ENCODE results near the gene TNFRSF1A. TPM values are rescaled to one million over a fixed set of nuclear protein-coding genes. Genes with fewer than 3 reads are reported as not detected.
A peak's percentile ranks its signal among the peaks of the same experiment; 100 is the strongest.

Gene TNFRSF1A
- total and polyA plus RNA-seq, 7 donors: 38.8 to 224 (median 117) TPM

GRCh38 chr12:6332459-6332858 is 9.4 kb downstream of the TNFRSF1A start:
- intact Hi-C loops (cut with DNase I): loop anchor here in 1 of 2 donors (5.0 kb wide), 1 partner anchor 130 kb away; no protein-coding TSS in a partner anchor
- Histone ChIP-seq H3K4me1 (peaks cover 44% of the 10 kb centered on the region), H3K9me3 (no peaks in the 10 kb centered on the region), H3K4me3 (no peak overlapping the region), H3K27ac (peak overlapping the region; percentile 13), H3K27me3 (ENCODE audit: insufficient read depth in 3 of 3, low read length in 2 of 3) (no peaks in the 10 kb centered on the region), H3K36me3 (ENCODE audit: insufficient read depth in 1 of 2, low read depth in 1 of 2) (peaks cover 8 to 74% of the 10 kb centered on the region in 2 donors)
- TF ChIP-seq CTCF (IDR thresholded peaks at IDR 0.05): no peak
- no peak for ATAC-seq
- 84 to 94% (median 89%) methylated on average over 4 of the region's 4 CpGs for WGBS, 3 donors
- DNase-seq: no peak

GRCh38 chr12:6330999-6331714 is 10.7 kb downstream of the TNFRSF1A start:
- peaks cover 8 to 74% of the 10 kb centered on the region in 2 donors for H3K36me3 ChIP-seq (ENCODE audit: insufficient read depth in 1 of 2, low read depth in 1 of 2)
- DNase-seq: no peak
- H3K4me3 ChIP-seq: no peak overlapping the region
- peak overlapping the region; percentile 13 for H3K27ac ChIP-seq
- no peaks in the 10 kb centered on the region for H3K27me3 ChIP-seq (ENCODE audit: insufficient read depth in 3 of 3, low read length in 2 of 3)
- no peak for ATAC-seq
- H3K4me1 ChIP-seq: peaks cover 49% of the 10 kb centered on the region
- 87 to 88% (median 88%) methylated on average over 4 of the region's 4 CpGs for WGBS, 3 donors
- no peak for TF ChIP-seq CTCF (IDR thresholded peaks at IDR 0.05)
- H3K9me3 ChIP-seq: no peaks in the 10 kb centered on the region
- intact Hi-C loops (cut with DNase I): loop anchor here in 1 of 2 donors (5.0 kb wide), 1 partner anchor 131 kb away; no protein-coding TSS in a partner anchor

- no peak for ATAC-seq
- H3K36me3 ChIP-seq (ENCODE audit: insufficient read depth in 1 of 2, low read depth in 1 of 2): peaks cover 8 to 74% of the 10 kb centered on the region in 2 donors
- TF ChIP-seq CTCF (IDR thresholded peaks at IDR 0.05): no peak
- H3K27ac ChIP-seq: no peak overlapping the region
- 81 to 88% (median 85%) methylated on average over 5 of the region's 5 CpGs for WGBS, 3 donors
- no peaks in the 10 kb centered on the region for H3K9me3 ChIP-seq
- H3K4me1 ChIP-seq: peaks cover 51% of the 10 kb centered on the region
- no peak overlapping the region for H3K4me3 ChIP-seq
- no peak for DNase-seq
- H3K27me3 ChIP-seq (ENCODE audit: insufficient read depth in 3 of 3, low read length in 2 of 3): no peaks in the 10 kb centered on the region
- intact Hi-C loops (cut with DNase I): loop anchor here in 1 of 2 donors (5.0 kb wide), 1 partner anchor 132 kb away; no protein-coding TSS in a partner anchor
Observed at GRCh38 chr12:6330192-6330591, 11.7 kb downstream of the TNFRSF1A start.

- 76 to 81% (median 81%) methylated on average over 14 to 15 of the region's 15 CpGs for WGBS, 3 donors
- no peak for TF ChIP-seq CTCF (IDR thresholded peaks at IDR 0.05)
- no peak for DNase-seq
- Histone ChIP-seq H3K4me3 (no peak overlapping the region), H3K36me3 (ENCODE audit: insufficient read depth in 1 of 2, low read depth in 1 of 2) (peaks cover 8 to 72% of the 10 kb centered on the region in 2 donors), H3K9me3 (no peaks in the 10 kb centered on the region), H3K27ac (no peak overlapping the region), H3K4me1 (peaks cover 51% of the 10 kb centered on the region), H3K27me3 (ENCODE audit: insufficient read depth in 3 of 3, low read length in 2 of 3) (no peaks in the 10 kb centered on the region)
- intact Hi-C loops (cut with DNase I): loop anchor here (5.0 kb wide), 3 partner anchors 123 to 138 kb away; partner anchors contain the start of gene TAPBPL (in 1 of the 2)
- ATAC-seq: no peak
Observed at GRCh38 chr12:6329703-6330064, 12.2 kb downstream of the TNFRSF1A start.

Data from psoas muscle (tissue), 8 donors.